Neural progenitor cell (in vitro differentiated cells): ENCODE results near the gene CDHR2. TPM values are rescaled to one million over a fixed set of nuclear protein-coding genes. Genes with fewer than 3 reads are reported as not detected.

ENCODE experiments used
- DNase-seq: peaks from one replicate; pipeline ENCODE4 v3.0.0-alpha.2; 2016; ENCODE audit warnings: low spot score
- H2AFZ ChIP-seq: fragments of 200-600 bp; sonication (generic); replicated peaks from 2 replicates; pipeline ENCODE4 v1.6.1; 2016; ENCODE audit warnings: antibody characterized with exemption
- H3F3A ChIP-seq: fragments of 200-600 bp; sonication (generic); 2 replicates; pipeline ENCODE4 v1.6.1; 2016; ENCODE audit warnings: antibody characterized with exemption, low read depth
- H3K27ac ChIP-seq: fragments of 200-600 bp; sonication (generic); 2 replicates; pipeline ENCODE4 v1.5.1; 2016; ENCODE audit warnings: mild to moderate bottlenecking
- H3K27me3 ChIP-seq: fragments of 200-600 bp; sonication (generic); 2 replicates; pipeline ENCODE4 v1.6.1; 2016; ENCODE audit warnings: mild to moderate bottlenecking, moderate library complexity
- H3K36me3 ChIP-seq: fragments of 200-600 bp; sonication (generic); 2 replicates; pipeline ENCODE4 v1.5.1; 2016
- H3K4me1 ChIP-seq: fragments of 200-600 bp; sonication (generic); 2 replicates; pipeline ENCODE4 v1.6.1; 2016; ENCODE audit warnings: mixed run types
- H3K4me2 ChIP-seq: fragments of 200-600 bp; sonication (generic); 2 replicates; pipeline ENCODE4 v1.6.1; 2016
- H3K4me3 ChIP-seq: fragments of 200-600 bp; sonication (generic); 2 replicates; pipeline ENCODE4 v1.5.1; 2016
- H3K79me2 ChIP-seq: fragments of 200-600 bp; sonication (generic); 2 replicates; pipeline ENCODE4 v1.6.1; 2016; ENCODE audit warnings: low read depth
- H3K9ac ChIP-seq: fragments of 200-600 bp; sonication (generic); 2 replicates; pipeline ENCODE4 v1.6.1; 2016
- H3K9me3 ChIP-seq: fragments of 200-600 bp; sonication (generic); 2 replicates; pipeline ENCODE4 v1.5.1; 2016; ENCODE audit warnings: low read depth
- H4K20me1 ChIP-seq: fragments of 200-600 bp; sonication (generic); 2 replicates; pipeline ENCODE4 v1.6.1; 2016; ENCODE audit warnings: low read depth
- H3K27ac Mint-ChIP-seq: 3 replicates; pipeline ENCODE4 v1.8.0; 2021; ENCODE audit warnings: mixed read lengths
- H3K27me3 Mint-ChIP-seq: 2 replicates; pipeline ENCODE4 v1.8.0; 2022; ENCODE audit warnings: low read depth, mild to moderate bottlenecking, inconsistent platforms, moderate library complexity, mixed read lengths; ENCODE audit not compliant: insufficient read depth
- H3K36me3 Mint-ChIP-seq: 3 replicates; pipeline ENCODE4 v1.8.0; 2021; ENCODE audit warnings: mixed read lengths
- H3K4me1 Mint-ChIP-seq: 3 replicates; pipeline ENCODE4 v1.8.0; 2021; ENCODE audit warnings: mixed read lengths
- H3K4me3 Mint-ChIP-seq: 3 replicates; pipeline ENCODE4 v1.8.0; 2021; ENCODE audit warnings: mild to moderate bottlenecking, moderate library complexity, mixed read lengths
- H3K9me3 Mint-ChIP-seq: 3 replicates; pipeline ENCODE4 v1.8.0; 2020; ENCODE audit warnings: mixed read lengths
- EZH2 ChIP-seq: fragments of 200-600 bp; sonication (generic); IDR thresholded peaks from 2 replicates; pipeline ENCODE4 v1.6.1; 2017; ENCODE audit warnings: antibody characterized with exemption, mild to moderate bottlenecking, moderate library complexity
- EZH2phosphoT487 ChIP-seq: fragments of 200-600 bp; sonication (generic); IDR thresholded peaks from 2 replicates; pipeline ENCODE4 v1.6.1; 2017; ENCODE audit warnings: antibody characterized with exemption
- total RNA-seq: library from RNA; depleted of rRNA; stranded (reverse); fragments of >200 nt; gene quantifications from 2 replicates; pipeline ENCODE4 v1.2.3, GENCODE V29; 2015; ENCODE audit warnings: low replicate concordance
- TF ChIP-seq, protein P1 (sequence below): fragments of 200-600 bp; sonication (generic); IDR thresholded peaks from 2 replicates; pipeline ENCODE4 v1.5.1; 2017; ENCODE audit warnings: antibody characterized with exemption, mild to moderate bottlenecking

CDHR2 gene
- total RNA-seq, 1 donor from 2014 or later = not detected

DNA sequence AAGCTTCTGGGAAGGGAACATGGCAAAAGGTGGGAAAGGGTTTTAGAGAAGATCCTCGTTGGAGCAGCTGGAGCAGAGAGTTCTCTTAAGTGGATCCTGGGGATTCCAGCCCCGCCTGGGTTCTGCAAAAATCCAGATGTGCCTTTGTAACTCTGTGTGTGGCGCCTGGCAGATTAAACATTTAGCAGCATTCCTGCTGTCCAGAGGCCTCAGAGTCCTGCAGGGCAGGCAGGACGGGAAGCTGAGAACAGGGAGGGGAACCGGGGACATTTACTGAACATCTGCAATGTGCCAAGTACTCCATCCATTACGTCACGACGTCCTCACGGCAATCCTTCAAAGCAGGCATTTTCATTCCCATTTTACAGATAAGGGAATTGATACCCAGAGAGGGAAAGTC is 87.3 kb downstream of the CDHR2 start:
- Mint-ChIP-seq H3K27me3 (peaks cover 35% of the 10 kb centered on the region), H3K36me3 (no peaks in the 10 kb centered on the region), H3K4me3 (no peak overlapping the region), H3K9me3 (no peaks in the 10 kb centered on the region), H3K27ac (no peak overlapping the region), H3K4me1 (peaks cover 25% of the 10 kb centered on the region)
- no peaks in the 10 kb centered on the region for H3K79me2 ChIP-seq
- H3K4me2 ChIP-seq = no peak overlapping the region
- H3K4me1 ChIP-seq = peaks cover 9% of the 10 kb centered on the region
- TF ChIP-seq EZH2phosphoT487 (no peak), EZH2 (no peak)
- TF ChIP-seq, protein P1, sequence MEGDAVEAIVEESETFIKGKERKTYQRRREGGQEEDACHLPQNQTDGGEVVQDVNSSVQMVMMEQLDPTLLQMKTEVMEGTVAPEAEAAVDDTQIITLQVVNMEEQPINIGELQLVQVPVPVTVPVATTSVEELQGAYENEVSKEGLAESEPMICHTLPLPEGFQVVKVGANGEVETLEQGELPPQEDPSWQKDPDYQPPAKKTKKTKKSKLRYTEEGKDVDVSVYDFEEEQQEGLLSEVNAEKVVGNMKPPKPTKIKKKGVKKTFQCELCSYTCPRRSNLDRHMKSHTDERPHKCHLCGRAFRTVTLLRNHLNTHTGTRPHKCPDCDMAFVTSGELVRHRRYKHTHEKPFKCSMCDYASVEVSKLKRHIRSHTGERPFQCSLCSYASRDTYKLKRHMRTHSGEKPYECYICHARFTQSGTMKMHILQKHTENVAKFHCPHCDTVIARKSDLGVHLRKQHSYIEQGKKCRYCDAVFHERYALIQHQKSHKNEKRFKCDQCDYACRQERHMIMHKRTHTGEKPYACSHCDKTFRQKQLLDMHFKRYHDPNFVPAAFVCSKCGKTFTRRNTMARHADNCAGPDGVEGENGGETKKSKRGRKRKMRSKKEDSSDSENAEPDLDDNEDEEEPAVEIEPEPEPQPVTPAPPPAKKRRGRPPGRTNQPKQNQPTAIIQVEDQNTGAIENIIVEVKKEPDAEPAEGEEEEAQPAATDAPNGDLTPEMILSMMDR = no peak
- H4K20me1 ChIP-seq = no peaks in the 10 kb centered on the region
- H3K36me3 ChIP-seq = no peaks in the 10 kb centered on the region
- peaks cover 27% of the 10 kb centered on the region for H3F3A ChIP-seq
- H3K4me3 ChIP-seq = no peak overlapping the region
- no peaks in the 10 kb centered on the region for H3K9me3 ChIP-seq
- H3K27ac ChIP-seq = no peak overlapping the region
- no peak overlapping the region for H2AFZ ChIP-seq
- DNase-seq = peak; percentile 49
- no peak overlapping the region for H3K9ac ChIP-seq
- peaks cover 29% of the 10 kb centered on the region for H3K27me3 ChIP-seq

DNA sequence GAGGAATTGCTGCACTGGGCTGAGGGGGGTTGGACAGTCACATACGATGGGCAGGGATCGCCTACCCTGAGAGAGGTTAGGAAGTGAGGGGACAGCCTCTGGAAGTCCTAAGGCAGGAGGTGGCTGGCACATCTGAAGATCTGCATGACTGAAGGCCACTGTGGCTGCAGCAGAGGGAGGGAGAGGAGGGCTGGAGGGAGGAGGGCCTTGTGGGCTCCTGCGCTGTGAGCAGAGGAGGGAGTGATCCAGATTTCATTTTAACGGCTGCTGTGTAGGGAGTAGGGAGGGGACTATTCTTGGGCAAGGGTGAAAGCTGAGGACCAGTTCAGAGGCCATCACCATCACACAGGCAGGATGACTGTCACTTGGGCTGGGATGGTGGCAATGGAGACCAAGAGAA is 88.4 kb downstream of the CDHR2 start:
- H3K27ac Mint-ChIP-seq = peak overlapping the region; percentile 64
- H3K9ac ChIP-seq = no peak overlapping the region
- H3K27me3 Mint-ChIP-seq = peaks cover 29% of the 10 kb centered on the region

DNA sequence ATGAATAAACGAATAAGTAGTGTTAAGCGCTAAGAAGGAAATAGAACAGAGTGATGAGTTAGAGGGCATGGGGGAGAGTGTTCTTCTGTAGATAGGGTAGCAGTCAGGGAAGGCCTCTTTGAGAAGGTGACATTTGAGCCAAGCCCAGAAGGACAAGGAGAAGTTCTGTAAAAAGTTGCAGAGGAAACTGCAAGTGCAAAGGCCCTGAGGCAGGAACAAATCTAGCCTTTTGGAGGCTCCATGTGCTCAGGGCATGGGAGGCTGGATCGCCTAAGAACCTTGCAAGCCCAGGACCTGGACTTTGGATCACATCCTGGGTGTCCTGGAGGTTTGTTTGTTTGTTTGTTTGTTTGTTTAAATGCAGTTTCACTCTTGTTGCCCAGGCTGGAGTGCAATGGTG is 89.3 kb downstream of the CDHR2 start:
- H3F3A ChIP-seq = peaks cover 28% of the 10 kb centered on the region
- H3K79me2 ChIP-seq = no peaks in the 10 kb centered on the region
- no peaks in the 10 kb centered on the region for H3K36me3 ChIP-seq
- TF ChIP-seq EZH2phosphoT487 (no peak), EZH2 (no peak)
- TF ChIP-seq, protein P1 = no peak
- H3K9me3 ChIP-seq = no peaks in the 10 kb centered on the region
- H3K9me3 Mint-ChIP-seq = no peaks in the 10 kb centered on the region
- H3K4me1 ChIP-seq = peaks cover 12% of the 10 kb centered on the region
- peaks cover 26% of the 10 kb centered on the region for H3K4me1 Mint-ChIP-seq
- H3K27ac ChIP-seq = no peak overlapping the region
- H3K36me3 Mint-ChIP-seq = no peaks in the 10 kb centered on the region
- H2AFZ ChIP-seq = no peak overlapping the region
- H4K20me1 ChIP-seq = no peaks in the 10 kb centered on the region
- H3K4me3 Mint-ChIP-seq = no peak overlapping the region
- H3K27me3 Mint-ChIP-seq = peaks cover 27% of the 10 kb centered on the region
- H3K4me2 ChIP-seq = no peak overlapping the region
- peaks cover 9% of the 10 kb centered on the region for H3K27me3 ChIP-seq
- DNase-seq = no peak
- no peak overlapping the region for H3K4me3 ChIP-seq
- no peak overlapping the region for H3K27ac Mint-ChIP-seq
- no peak overlapping the region for H3K9ac ChIP-seq

More for the DNA sequence above, 88.4 kb downstream of the CDHR2 start:
- no peaks in the 10 kb centered on the region for H3K9me3 ChIP-seq
- TF ChIP-seq, protein P1 = no peak
- TF ChIP-seq EZH2 (no peak), EZH2phosphoT487 (no peak)
- no peak overlapping the region for H2AFZ ChIP-seq
- DNase-seq = no peak
- no peaks in the 10 kb centered on the region for H3K36me3 Mint-ChIP-seq
- H3K9me3 Mint-ChIP-seq = no peaks in the 10 kb centered on the region
- H3K27ac ChIP-seq = no peak overlapping the region
- H3K4me1 ChIP-seq = peaks cover 9% of the 10 kb centered on the region
- no peak overlapping the region for H3K4me3 Mint-ChIP-seq
- no peak overlapping the region for H3K4me2 ChIP-seq
- peaks cover 27% of the 10 kb centered on the region for H3K4me1 Mint-ChIP-seq
- no peaks in the 10 kb centered on the region for H3K36me3 ChIP-seq
- no peak overlapping the region for H3K4me3 ChIP-seq
- H3K79me2 ChIP-seq = no peaks in the 10 kb centered on the region
- no peaks in the 10 kb centered on the region for H4K20me1 ChIP-seq
- H3F3A ChIP-seq = peaks cover 27% of the 10 kb centered on the region
- peaks cover 18% of the 10 kb centered on the region for H3K27me3 ChIP-seq
